A549 (cell line): ENCODE data around the gene ANXA6.

Source experiments
- EP300 ChIP-seq, 2 experiments: fragments of >200 bp; sonication (Bioruptor Twin); formaldehyde crosslinking; IDR thresholded peaks; 2 replicates in 1 of 2; 3 replicates in 1 of 2; pipeline ENCODE4 v1.6.1; 2016 to 2017
- ESRRA ChIP-seq: fragments of 150-350 bp; IDR thresholded peaks from 2 replicates; pipeline ENCODE4 v1.6.1; 2014; ENCODE audit warnings: mild to moderate bottlenecking, low read length, borderline replicate concordance
- MAX ChIP-seq: IDR thresholded peaks from 2 replicates; pipeline ENCODE4 v1.6.1; 2012
- PHF8 ChIP-seq: fragments of 200-600 bp; sonication (generic); IDR thresholded peaks from 2 replicates; pipeline ENCODE4 v1.6.1; 2016; ENCODE audit warnings: low read depth, mild to moderate bottlenecking, antibody characterized with exemption, moderate library complexity, borderline replicate concordance
- POLR2A ChIP-seq: IDR thresholded peaks from 2 replicates; pipeline ENCODE4 v1.6.1; 2012; ENCODE audit warnings: mild to moderate bottlenecking, low read length
- POLR2AphosphoS2 ChIP-seq: conservative IDR thresholded peaks from 2 replicates; pipeline ENCODE4 v1.6.1; 2012; ENCODE audit warnings: low read length, improper control_type of control experiment, inconsistent platforms
- RAD21 ChIP-seq, 2 experiments: fragments of >200 bp in 1 of 2; sonication (Bioruptor Twin) in 1 of 2; formaldehyde crosslinking in 1 of 2; IDR thresholded peaks in 1 of 2; conservative IDR thresholded peaks in 1 of 2; 2 replicates in 1 of 2; 3 replicates in 1 of 2; pipeline ENCODE4 v1.6.1; 2012 to 2018; ENCODE audit warnings: inconsistent platforms in 1 of 2
- RCOR1 ChIP-seq: fragments of 150-350 bp; IDR thresholded peaks from 2 replicates; pipeline ENCODE4 v1.6.1; 2014; ENCODE audit warnings: antibody characterized with exemption, low read length, low read depth
- SMC3 ChIP-seq: fragments of >200 bp; sonication (Bioruptor Twin); formaldehyde crosslinking; IDR thresholded peaks from 3 replicates; pipeline ENCODE4 v1.6.1; 2018; ENCODE audit warnings: inconsistent platforms
- ZNF302 ChIP-seq: fragments of 250-450 bp; sonication (Bioruptor Pico); IDR thresholded peaks from 2 replicates; pipeline ENCODE4 v1.9.0; 2021; ENCODE audit warnings: inconsistent platforms, mild to moderate bottlenecking, moderate library complexity
- TF ChIP-seq, protein P1 (sequence below): fragments of >200 bp; sonication (Bioruptor Twin); formaldehyde crosslinking; IDR thresholded peaks from 3 replicates; pipeline ENCODE4 v1.5.1; 2016

GRCh38 chr5:151107084-151107483 lies 50.5 kb downstream of the ANXA6 start:
- TF ChIP-seq, protein P1, sequence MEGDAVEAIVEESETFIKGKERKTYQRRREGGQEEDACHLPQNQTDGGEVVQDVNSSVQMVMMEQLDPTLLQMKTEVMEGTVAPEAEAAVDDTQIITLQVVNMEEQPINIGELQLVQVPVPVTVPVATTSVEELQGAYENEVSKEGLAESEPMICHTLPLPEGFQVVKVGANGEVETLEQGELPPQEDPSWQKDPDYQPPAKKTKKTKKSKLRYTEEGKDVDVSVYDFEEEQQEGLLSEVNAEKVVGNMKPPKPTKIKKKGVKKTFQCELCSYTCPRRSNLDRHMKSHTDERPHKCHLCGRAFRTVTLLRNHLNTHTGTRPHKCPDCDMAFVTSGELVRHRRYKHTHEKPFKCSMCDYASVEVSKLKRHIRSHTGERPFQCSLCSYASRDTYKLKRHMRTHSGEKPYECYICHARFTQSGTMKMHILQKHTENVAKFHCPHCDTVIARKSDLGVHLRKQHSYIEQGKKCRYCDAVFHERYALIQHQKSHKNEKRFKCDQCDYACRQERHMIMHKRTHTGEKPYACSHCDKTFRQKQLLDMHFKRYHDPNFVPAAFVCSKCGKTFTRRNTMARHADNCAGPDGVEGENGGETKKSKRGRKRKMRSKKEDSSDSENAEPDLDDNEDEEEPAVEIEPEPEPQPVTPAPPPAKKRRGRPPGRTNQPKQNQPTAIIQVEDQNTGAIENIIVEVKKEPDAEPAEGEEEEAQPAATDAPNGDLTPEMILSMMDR = no peak
- TF ChIP-seq RCOR1 (no peak), SMC3 (no peak), POLR2A (no peak), EP300 (IDR thresholded peaks at IDR 0.05) (no peak), PHF8 (no peak), RAD21 (conservative IDR thresholded peaks at IDR 0.05 in 1 of 2, IDR thresholded peaks at IDR 0.05 in 1 of 2) (no peak), POLR2AphosphoS2 (no peak), MAX (no peak), ZNF302 (no peak), ESRRA (no peak)
